Keratinocyte (primary cell): ENCODE results near the gene FARP2. TPM values are rescaled to one million over a fixed set of nuclear protein-coding genes. Genes with fewer than 3 reads are reported as not detected.

Experiments used
- DNase-seq: peaks from one replicate; pipeline ENCODE4 v3.0.0-alpha.2; 2011; ENCODE audit warnings: low read depth, missing footprints, low spot score
- FAIRE-seq: peaks from 2 replicates; lab custom pipeline; 2011; peaks lifted over from hg19 to GRCh38; lab: Jason Lieb, UNC
- H2AFZ ChIP-seq: 2 replicates; pipeline ENCODE4 v1.6.0; 2012; ENCODE audit warnings: low read length, control low read depth, inconsistent platforms; ENCODE audit not compliant: control insufficient read depth
- H3K27ac ChIP-seq: 2 replicates; pipeline ENCODE4 v1.5.1; 2011; ENCODE audit warnings: low read length; ENCODE audit not compliant: control insufficient read depth, insufficient read depth
- H3K27me3 ChIP-seq: 3 replicates; pipeline ENCODE4 v1.6.0; 2011; ENCODE audit warnings: low read length; ENCODE audit not compliant: control insufficient read depth, insufficient read depth; ENCODE audit errors: extremely low read depth
- H3K36me3 ChIP-seq, 2 experiments: 2 replicates in 1 of 2; 3 replicates in 1 of 2; pipeline ENCODE4 v1.5.1; 2011; ENCODE audit warnings: low read length in 2 of 2, mild to moderate bottlenecking in 1 of 2; ENCODE audit not compliant: control insufficient read depth in 2 of 2, insufficient read depth in 2 of 2; ENCODE audit errors: extremely low read depth in 1 of 2
- H3K4me1 ChIP-seq: 3 replicates; pipeline ENCODE4 v1.5.1; 2011; ENCODE audit warnings: low read length; ENCODE audit not compliant: control insufficient read depth, insufficient read depth; ENCODE audit errors: extremely low read depth
- H3K4me2 ChIP-seq: 3 replicates; pipeline ENCODE4 v1.6.0; 2011; ENCODE audit warnings: low read depth, low read length; ENCODE audit not compliant: control insufficient read depth, insufficient read depth; ENCODE audit errors: extremely low read depth
- H3K4me3 ChIP-seq, 3 experiments: fragments of 200-600 bp in 1 of 3; sonication (generic) in 1 of 3; 2 replicates in 2 of 3; 3 replicates in 1 of 3; pipeline ENCODE4 v1.5.1; 2011 to 2016; ENCODE audit warnings: low read length in 3 of 3, mild to moderate bottlenecking in 3 of 3, control low read depth in 2 of 3, inconsistent platforms in 1 of 3, low read depth in 1 of 3, mixed read lengths in 1 of 3, mixed run types in 1 of 3, moderate library complexity in 1 of 3; ENCODE audit not compliant: control insufficient read depth in 2 of 3, insufficient read depth in 2 of 3; ENCODE audit errors: extremely low read depth in 1 of 3
- H3K79me2 ChIP-seq: 2 replicates; pipeline ENCODE4 v1.6.0; 2012; ENCODE audit warnings: low read length; ENCODE audit not compliant: control insufficient read depth, insufficient read depth
- H3K9ac ChIP-seq: 3 replicates; pipeline ENCODE4 v1.6.0; 2011; ENCODE audit warnings: low read length; ENCODE audit not compliant: control insufficient read depth, insufficient read depth; ENCODE audit errors: extremely low read depth
- H3K9me1 ChIP-seq: 3 replicates; pipeline ENCODE4 v1.6.0; 2011; ENCODE audit warnings: low read length; ENCODE audit not compliant: control insufficient read depth, insufficient read depth; ENCODE audit errors: extremely low read depth
- H3K9me3 ChIP-seq: 2 replicates; pipeline ENCODE4 v1.5.1; 2012; ENCODE audit warnings: low read depth, low read length; ENCODE audit not compliant: control insufficient read depth
- H4K20me1 ChIP-seq: 3 replicates; pipeline ENCODE4 v1.6.0; 2011; ENCODE audit warnings: low read length; ENCODE audit not compliant: control insufficient read depth, insufficient read depth; ENCODE audit errors: extremely low read depth
- EZH2 ChIP-seq: IDR thresholded peaks from one replicate; pipeline ENCODE4 v1.6.1; 2012; ENCODE audit warnings: inconsistent platforms, mild to moderate bottlenecking, low read length, moderate library complexity
- dilution Hi-C: fragments of 300-500 bp; cut with MboI; formaldehyde crosslinking; loops from one replicate; pipeline ENCODE4 v1.7.0; 2020; ENCODE audit warnings: low sequenced_read_pairs; ENCODE audit not compliant: extremely low pct_ligation_motif_present
- polyA plus RNA-seq, 5 experiments: library from polyadenylated mRNA; depleted of rRNA in 3 of 5; stranded (reverse) in 3 of 5; stranded (forward) in 1 of 5; unstranded in 1 of 5; fragments of >200 nt; gene quantifications; 1 replicate in 1 of 5; 2 replicates in 3 of 5; 3 replicates in 1 of 5; pipeline versions ENCODE4 v1.2.1 to v1.2.3, GENCODE V29; 2011 to 2012; ENCODE audit warnings: missing spikeins in 2 of 5, low read depth in 1 of 5, low replicate concordance in 1 of 5
- TF ChIP-seq, protein P1 (sequence below), 3 experiments: IDR thresholded peaks in 1 of 3; conservative IDR thresholded peaks in 1 of 3; optimal IDR thresholded peaks in 1 of 3; 2 replicates in 2 of 3; 3 replicates in 1 of 3; pipeline versions ENCODE3 to v1.5.1; 2011; ENCODE audit warnings: low read length in 3 of 3, mild to moderate bottlenecking in 3 of 3, moderate library complexity in 2 of 3, control low read depth in 1 of 3, inconsistent platforms in 1 of 3; ENCODE audit not compliant: insufficient read depth in 2 of 3; ENCODE audit errors: extremely low read depth in 1 of 3

Gene FARP2
- polyA plus RNA-seq, 1 donor (not counting 4 experiments of a cell fraction or from before 2014, with no cell fraction given) = 39.3 TPM

DNA sequence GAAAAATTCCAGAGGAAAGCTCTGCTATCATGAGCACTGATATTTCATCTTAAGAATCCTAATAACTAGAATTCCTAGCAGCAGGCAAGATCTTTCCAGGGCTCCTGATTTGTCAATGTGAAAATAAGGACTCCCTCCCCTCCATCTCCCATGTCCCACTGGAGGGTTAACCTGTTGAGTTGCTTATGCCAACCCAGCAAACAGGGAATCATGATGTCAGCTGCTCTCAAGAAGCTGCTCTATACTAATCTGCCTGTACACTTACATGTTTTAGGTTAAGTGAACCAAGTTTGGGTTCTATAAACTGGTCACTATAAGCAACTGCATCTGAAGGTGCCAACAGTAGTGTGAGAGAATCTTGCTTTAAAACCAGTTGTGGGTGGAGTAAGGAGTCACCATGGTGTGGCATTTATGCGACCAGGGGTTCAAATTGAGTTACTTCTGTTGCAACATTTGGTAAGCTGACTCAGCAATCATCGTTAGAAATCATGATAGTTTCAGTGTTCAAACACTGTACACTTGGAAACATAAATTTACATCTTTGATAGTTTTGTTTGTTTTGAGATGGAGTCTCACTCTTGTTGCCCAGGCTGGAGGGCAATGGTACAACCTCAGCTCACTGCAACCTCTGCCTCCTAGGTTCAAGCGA lies 98.9 kb downstream of the FARP2 start:
- Histone ChIP-seq H3K9me1 (no peaks in the 10 kb centered on the region), H4K20me1 (no peaks in the 10 kb centered on the region), H3K9ac (no peak overlapping the region), H3K79me2 (no peaks in the 10 kb centered on the region), H3K4me2 (no peak overlapping the region), H3K4me3 (no peak overlapping the region), H3K9me3 (no peaks in the 10 kb centered on the region), H2AFZ (no peak overlapping the region), H3K27ac (no peak overlapping the region), H3K27me3 (no peaks in the 10 kb centered on the region), H3K4me1 (no peaks in the 10 kb centered on the region), H3K36me3 (peaks cover 0 to 4% of the 10 kb centered on the region in 2 experiments)
- no peak for TF ChIP-seq EZH2
- no peak for FAIRE-seq
- no peak for DNase-seq
- dilution Hi-C loops = no loop called here

DNA sequence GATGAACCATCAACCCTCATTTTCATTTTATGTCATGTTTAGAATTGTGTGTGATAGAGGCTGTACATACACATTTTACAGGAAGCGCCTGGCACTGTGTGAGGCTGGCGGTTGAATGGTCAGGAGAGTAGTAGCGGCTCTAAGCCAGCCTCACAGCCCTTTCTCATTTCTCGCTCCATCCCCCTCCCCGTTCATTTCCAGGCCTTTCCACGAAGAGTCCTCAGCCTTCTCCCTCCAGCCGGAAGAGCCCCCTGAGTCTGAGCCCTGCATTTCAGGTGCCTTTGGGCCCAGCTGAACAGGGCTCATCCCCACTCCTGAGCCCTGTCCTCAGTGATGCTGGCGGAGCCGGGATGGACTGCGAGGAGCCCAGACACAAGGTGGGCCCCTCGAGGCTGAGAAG lies 100.5 kb downstream of the FARP2 start:
- H2AFZ ChIP-seq = no peak overlapping the region
- H3K9me1 ChIP-seq = no peaks in the 10 kb centered on the region
- no peaks in the 10 kb centered on the region for H3K4me1 ChIP-seq
- no peak overlapping the region for H3K4me2 ChIP-seq
- H3K4me3 ChIP-seq = no peak overlapping the region
- no peaks in the 10 kb centered on the region for H3K79me2 ChIP-seq
- H3K27me3 ChIP-seq = no peaks in the 10 kb centered on the region
- DNase-seq = no peak
- FAIRE-seq = no peak
- no peaks in the 10 kb centered on the region for H4K20me1 ChIP-seq
- TF ChIP-seq, protein P1, sequence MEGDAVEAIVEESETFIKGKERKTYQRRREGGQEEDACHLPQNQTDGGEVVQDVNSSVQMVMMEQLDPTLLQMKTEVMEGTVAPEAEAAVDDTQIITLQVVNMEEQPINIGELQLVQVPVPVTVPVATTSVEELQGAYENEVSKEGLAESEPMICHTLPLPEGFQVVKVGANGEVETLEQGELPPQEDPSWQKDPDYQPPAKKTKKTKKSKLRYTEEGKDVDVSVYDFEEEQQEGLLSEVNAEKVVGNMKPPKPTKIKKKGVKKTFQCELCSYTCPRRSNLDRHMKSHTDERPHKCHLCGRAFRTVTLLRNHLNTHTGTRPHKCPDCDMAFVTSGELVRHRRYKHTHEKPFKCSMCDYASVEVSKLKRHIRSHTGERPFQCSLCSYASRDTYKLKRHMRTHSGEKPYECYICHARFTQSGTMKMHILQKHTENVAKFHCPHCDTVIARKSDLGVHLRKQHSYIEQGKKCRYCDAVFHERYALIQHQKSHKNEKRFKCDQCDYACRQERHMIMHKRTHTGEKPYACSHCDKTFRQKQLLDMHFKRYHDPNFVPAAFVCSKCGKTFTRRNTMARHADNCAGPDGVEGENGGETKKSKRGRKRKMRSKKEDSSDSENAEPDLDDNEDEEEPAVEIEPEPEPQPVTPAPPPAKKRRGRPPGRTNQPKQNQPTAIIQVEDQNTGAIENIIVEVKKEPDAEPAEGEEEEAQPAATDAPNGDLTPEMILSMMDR (optimal IDR thresholded peaks at IDR 0.05 in 1 of 3, IDR thresholded peaks at IDR 0.05 in 1 of 3, conservative IDR thresholded peaks at IDR 0.05 in 1 of 3; ENCODE audit: extremely low read depth in 1 of 3, insufficient read depth in 2 of 3, low read length in 3 of 3) = no peak
- no peak overlapping the region for H3K9ac ChIP-seq
- dilution Hi-C loops = no loop called here
- H3K36me3 ChIP-seq = no peaks in the 10 kb centered on the region
- no peaks in the 10 kb centered on the region for H3K9me3 ChIP-seq
- no peak overlapping the region for H3K27ac ChIP-seq

GRCh38 chr2:241458687-241459086 lies 102.6 kb downstream of the FARP2 start:
- H3K27ac ChIP-seq = no peak overlapping the region
- no peaks in the 10 kb centered on the region for H4K20me1 ChIP-seq
- H3K4me1 ChIP-seq = no peaks in the 10 kb centered on the region
- H3K9me3 ChIP-seq = no peaks in the 10 kb centered on the region
- H3K79me2 ChIP-seq = no peaks in the 10 kb centered on the region
- no peak overlapping the region for H2AFZ ChIP-seq
- FAIRE-seq (no peak), DNase-seq (no peak)
- TF ChIP-seq, protein P1 (optimal IDR thresholded peaks at IDR 0.05 in 1 of 3, IDR thresholded peaks at IDR 0.05 in 1 of 3, conservative IDR thresholded peaks at IDR 0.05 in 1 of 3; ENCODE audit: extremely low read depth in 1 of 3, insufficient read depth in 2 of 3, low read length in 3 of 3) = no peak
- no peak for TF ChIP-seq EZH2
- no peaks in the 10 kb centered on the region for H3K36me3 ChIP-seq
- no peaks in the 10 kb centered on the region for H3K9me1 ChIP-seq
- no peak overlapping the region for H3K4me2 ChIP-seq
- H3K27me3 ChIP-seq = no peaks in the 10 kb centered on the region
- H3K4me3 ChIP-seq = no peak overlapping the region
- H3K9ac ChIP-seq = no peak overlapping the region
- dilution Hi-C loops = no loop called here
